Testis (tissue), 3 donors: Measurements from ENCODE around the gene DFFB. TPM values are rescaled to one million over a fixed set of nuclear protein-coding genes. Genes with fewer than 3 reads are reported as not detected.

Experiments
- DNase-seq: peaks from one replicate; pipeline ENCODE4 v3.0.0-alpha.2; 2019
- H3K27ac ChIP-seq, 2 donors: fragments of 200-600 bp; sonication (generic); one replicate each; pipeline ENCODE4 v1.5.1; 2019
- H3K27me3 ChIP-seq: fragments of 200-600 bp; sonication (generic); one replicate; pipeline ENCODE4 v1.5.1; 2019
- H3K36me3 ChIP-seq: fragments of 200-600 bp; sonication (generic); one replicate; pipeline ENCODE4 v1.5.1; 2017; ENCODE audit warnings: low read depth; ENCODE audit errors: missing control alignments
- H3K4me1 ChIP-seq: fragments of 200-600 bp; sonication (generic); one replicate; pipeline ENCODE4 v1.5.1; 2019
- H3K4me3 ChIP-seq, 2 donors: fragments of 200-600 bp; sonication (generic); one replicate each; pipeline ENCODE4 v1.5.1; 2017 to 2019
- H3K9me3 ChIP-seq: fragments of 200-600 bp; sonication (generic); one replicate; pipeline ENCODE4 v1.5.1; 2017
- POLR2A ChIP-seq: fragments of 450-650 bp; IDR thresholded peaks from one replicate; pipeline ENCODE4 v1.6.1; 2017; ENCODE audit warnings: antibody characterized with exemption, mild to moderate bottlenecking, moderate library complexity
- whole genome bisulfite sequencing, 2 donors: methylation state at CpG; one replicate each; pipeline ENCODE4 v1.1.5; 2018; 5-methylcytosine and 5-hydroxymethylcytosine counted together
- intact Hi-C: fragments of 100-400 bp; cut with DNase I; formaldehyde crosslinking; loops from one replicate; pipeline ENCODE4 v1.15.1; 2023; ENCODE audit warnings: low total_unique reads
- polyA plus RNA-seq: library from polyadenylated mRNA; stranded (reverse); fragments of 350-450 nt; fragmentation: Illumina TruSeq; extraction: RNeasy Lipid Tissue Mini Kit (QIAGEN cat#74804); gene quantifications from one replicate; pipeline ENCODE4 v1.2.3, GENCODE V29; 2014; ENCODE audit warnings: low read depth, low replicate concordance; ENCODE audit not compliant: insufficient read depth
- total RNA-seq, 2 donors: library from RNA; depleted of rRNA; stranded (reverse); fragments of >200 nt; gene quantifications; one replicate each; pipeline ENCODE4 v1.2.3, GENCODE V29; 2016
- TF ChIP-seq, protein P1 (sequence below), 3 experiments: fragments of 450-650 bp in 2 of 3; fragments of 200-600 bp in 1 of 3; sonication (generic) in 1 of 3; IDR thresholded peaks; one replicate each; pipeline ENCODE4 v1.5.1; 2016 to 2019; ENCODE audit warnings: antibody characterized with exemption in 3 of 3, mild to moderate bottlenecking in 2 of 3, moderate library complexity in 1 of 3

DFFB gene
- total and polyA plus RNA-seq, 3 donors from 2014 or later = 3.4 to 8.4 (median 6.9) TPM

GRCh38 chr1:3846541-3846940 lies 10.7 kb upstream of the DFFB start:
- no peaks in the 10 kb centered on the region for H3K9me3 ChIP-seq
- intact Hi-C loops = no loop called here
- no peak overlapping the region for H3K4me3 ChIP-seq
- H3K27ac ChIP-seq = no peak overlapping the region
- DNase-seq = no peak
- H3K4me1 ChIP-seq = no peaks in the 10 kb centered on the region
- WGBS, 2 donors = 91 to 93% methylated on average over 3 of the region's 3 CpGs
- no peak for TF ChIP-seq POLR2A
- TF ChIP-seq, protein P1, sequence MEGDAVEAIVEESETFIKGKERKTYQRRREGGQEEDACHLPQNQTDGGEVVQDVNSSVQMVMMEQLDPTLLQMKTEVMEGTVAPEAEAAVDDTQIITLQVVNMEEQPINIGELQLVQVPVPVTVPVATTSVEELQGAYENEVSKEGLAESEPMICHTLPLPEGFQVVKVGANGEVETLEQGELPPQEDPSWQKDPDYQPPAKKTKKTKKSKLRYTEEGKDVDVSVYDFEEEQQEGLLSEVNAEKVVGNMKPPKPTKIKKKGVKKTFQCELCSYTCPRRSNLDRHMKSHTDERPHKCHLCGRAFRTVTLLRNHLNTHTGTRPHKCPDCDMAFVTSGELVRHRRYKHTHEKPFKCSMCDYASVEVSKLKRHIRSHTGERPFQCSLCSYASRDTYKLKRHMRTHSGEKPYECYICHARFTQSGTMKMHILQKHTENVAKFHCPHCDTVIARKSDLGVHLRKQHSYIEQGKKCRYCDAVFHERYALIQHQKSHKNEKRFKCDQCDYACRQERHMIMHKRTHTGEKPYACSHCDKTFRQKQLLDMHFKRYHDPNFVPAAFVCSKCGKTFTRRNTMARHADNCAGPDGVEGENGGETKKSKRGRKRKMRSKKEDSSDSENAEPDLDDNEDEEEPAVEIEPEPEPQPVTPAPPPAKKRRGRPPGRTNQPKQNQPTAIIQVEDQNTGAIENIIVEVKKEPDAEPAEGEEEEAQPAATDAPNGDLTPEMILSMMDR (IDR thresholded peaks at IDR 0.05) = no peak
- no peaks in the 10 kb centered on the region for H3K36me3 ChIP-seq
- no peaks in the 10 kb centered on the region for H3K27me3 ChIP-seq

DNA sequence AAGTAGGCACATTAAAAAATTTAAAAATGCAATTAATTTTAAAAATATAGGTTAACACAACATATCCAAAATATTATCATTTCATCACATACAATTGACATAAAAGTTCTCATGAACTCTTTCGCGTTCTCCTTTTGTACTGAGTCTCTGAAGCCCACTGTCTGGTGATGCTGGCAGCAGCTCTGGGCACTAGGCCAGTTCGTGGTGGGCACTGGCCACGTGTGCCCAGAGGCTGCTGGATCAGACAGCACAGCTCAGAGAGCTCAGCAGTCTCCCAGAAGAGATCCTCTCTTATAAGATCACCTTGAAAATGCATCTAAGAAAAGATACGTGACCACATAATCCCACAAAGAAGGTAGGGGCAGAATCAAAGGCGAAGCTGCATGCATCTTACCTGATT lies 10.2 kb upstream of the DFFB start:
- TF ChIP-seq, protein P1 (IDR thresholded peaks at IDR 0.05) = no peak
- TF ChIP-seq POLR2A = no peak
- WGBS, 2 donors = 80 to 89% methylated on average over 6 of the region's 6 CpGs
- no peak for DNase-seq
- no peaks in the 10 kb centered on the region for H3K4me1 ChIP-seq
- H3K4me3 ChIP-seq = no peak overlapping the region
- no peaks in the 10 kb centered on the region for H3K9me3 ChIP-seq
- no peak overlapping the region for H3K27ac ChIP-seq
- no peaks in the 10 kb centered on the region for H3K36me3 ChIP-seq
- H3K27me3 ChIP-seq = no peaks in the 10 kb centered on the region
- intact Hi-C loops = no loop called here

DNA sequence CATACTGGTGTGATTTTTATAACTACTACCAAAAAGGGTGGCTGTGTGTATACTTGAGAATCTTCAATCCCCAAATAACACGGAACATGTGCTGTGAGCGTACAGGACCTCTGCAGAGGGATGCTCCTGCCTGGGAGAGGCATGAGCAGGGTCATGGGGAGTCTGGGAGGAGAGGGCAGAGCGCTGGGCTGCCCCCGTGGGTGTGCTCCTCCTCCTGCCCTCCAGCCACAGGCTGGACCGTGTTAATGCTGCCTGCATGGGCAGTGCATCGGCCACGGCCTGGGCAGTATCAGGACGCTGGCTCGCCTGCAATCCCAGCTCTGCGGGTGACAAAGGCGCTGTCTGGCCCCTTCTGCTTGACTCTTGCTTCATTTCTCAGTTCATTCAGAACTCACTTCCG lies 6.4 kb upstream of the DFFB start:
- 83 to 86% methylated on average over 10 to 12 of the region's 12 CpGs for WGBS, 2 donors
- TF ChIP-seq POLR2A = no peak
- TF ChIP-seq, protein P1 (IDR thresholded peaks at IDR 0.05) = no peak
- no peak for DNase-seq
- H3K4me3 ChIP-seq = no peak overlapping the region
- H3K36me3 ChIP-seq = no peaks in the 10 kb centered on the region
- H3K9me3 ChIP-seq = no peaks in the 10 kb centered on the region
- intact Hi-C loops = no loop called here
- H3K4me1 ChIP-seq = peaks cover 5% of the 10 kb centered on the region
- no peaks in the 10 kb centered on the region for H3K27me3 ChIP-seq
- H3K27ac ChIP-seq = no peak overlapping the region

GRCh38 chr1:3851292-3851691 lies 6.0 kb upstream of the DFFB start:
- H3K27ac ChIP-seq = no peak overlapping the region
- no peaks in the 10 kb centered on the region for H3K9me3 ChIP-seq
- 94 to 95% methylated on average over 6 of the region's 6 CpGs for WGBS, 2 donors
- DNase-seq = no peak
- TF ChIP-seq POLR2A = no peak
- TF ChIP-seq, protein P1 (IDR thresholded peaks at IDR 0.05) = no peak
- intact Hi-C loops = no loop called here
- no peak overlapping the region for H3K4me3 ChIP-seq
- H3K36me3 ChIP-seq = no peaks in the 10 kb centered on the region
- no peaks in the 10 kb centered on the region for H3K27me3 ChIP-seq
- H3K4me1 ChIP-seq = peaks cover 9% of the 10 kb centered on the region

GRCh38 chr1:3852091-3852490 lies 5.2 kb upstream of the DFFB start:
- no peaks in the 10 kb centered on the region for H3K9me3 ChIP-seq
- WGBS, 2 donors = 88 to 89% methylated on average over 12 of the region's 12 CpGs
- H3K27me3 ChIP-seq = no peaks in the 10 kb centered on the region
- H3K27ac ChIP-seq = no peak overlapping the region
- H3K36me3 ChIP-seq = no peaks in the 10 kb centered on the region
- no peak overlapping the region for H3K4me3 ChIP-seq
- no peak for TF ChIP-seq POLR2A
- TF ChIP-seq, protein P1 (IDR thresholded peaks at IDR 0.05) = no peak
- no peak for DNase-seq
- intact Hi-C loops = no loop called here
- H3K4me1 ChIP-seq = peaks cover 9% of the 10 kb centered on the region
